ENCODE data around the gene N4BP3. TPM values are rescaled to one million over a fixed set of nuclear protein-coding genes. Genes with fewer than 3 reads are reported as not detected.
A peak's percentile ranks its signal among the peaks of the same experiment; 100 is the strongest.

N4BP3 gene
- total and polyA plus RNA-seq, 2 of the 13 experiments (the other 11 are each of a cell fraction or from before 2014, with no cell fraction given), result 0.13 TPM; not detected in 1

DNA sequence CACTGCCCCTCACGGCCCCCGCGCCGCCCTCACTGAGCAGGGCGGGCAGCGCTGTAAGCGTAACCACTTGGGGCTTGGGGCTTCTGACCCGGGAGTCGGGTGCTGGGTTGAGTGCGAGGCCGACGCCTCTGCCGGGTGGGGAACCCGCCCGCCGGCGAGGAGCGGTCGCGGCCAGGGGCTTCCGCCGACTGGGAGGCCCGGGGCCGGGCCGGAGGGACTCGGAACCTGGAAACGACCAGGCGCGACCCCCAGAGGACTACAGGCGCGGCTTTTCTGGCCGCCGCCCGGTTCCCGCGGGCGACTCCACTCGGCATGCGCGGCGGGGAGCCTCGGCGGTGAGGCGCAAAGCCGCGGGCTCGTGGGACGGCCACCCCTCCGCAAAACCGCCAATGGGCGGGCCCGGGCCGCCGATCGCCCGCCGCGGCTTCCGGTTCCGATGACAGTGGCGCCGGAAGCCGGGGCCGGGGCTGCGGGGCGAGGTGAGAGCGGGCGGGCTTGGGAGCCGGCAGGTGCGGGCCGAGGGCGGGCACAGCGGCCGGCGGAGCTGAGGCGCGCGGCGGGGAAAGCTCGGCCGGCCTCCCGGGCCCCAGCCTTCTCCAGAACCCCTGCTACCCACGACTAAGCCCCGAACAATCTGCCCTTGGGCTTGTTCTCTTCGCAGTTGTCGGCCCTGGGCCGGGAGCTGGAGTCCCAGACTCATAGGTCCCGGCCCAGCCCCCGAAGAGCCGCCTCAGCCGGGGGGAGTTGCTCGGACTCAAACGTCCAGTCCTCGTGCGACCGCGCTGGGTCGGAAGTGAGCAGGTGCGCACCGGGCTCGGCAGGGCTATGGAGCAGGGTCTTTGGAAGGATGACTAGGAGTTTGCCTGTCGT, 17.5 kb downstream of the N4BP3 start, which contains the start of gene RMND5B (continued):
- TF ChIP-seq ZNF430 (CRISPR knock-in tag; IDR thresholded peaks at IDR 0.05), result peak; percentile 34; the same call in 1 of the 2 replicates
- TF ChIP-seq, protein P1, sequence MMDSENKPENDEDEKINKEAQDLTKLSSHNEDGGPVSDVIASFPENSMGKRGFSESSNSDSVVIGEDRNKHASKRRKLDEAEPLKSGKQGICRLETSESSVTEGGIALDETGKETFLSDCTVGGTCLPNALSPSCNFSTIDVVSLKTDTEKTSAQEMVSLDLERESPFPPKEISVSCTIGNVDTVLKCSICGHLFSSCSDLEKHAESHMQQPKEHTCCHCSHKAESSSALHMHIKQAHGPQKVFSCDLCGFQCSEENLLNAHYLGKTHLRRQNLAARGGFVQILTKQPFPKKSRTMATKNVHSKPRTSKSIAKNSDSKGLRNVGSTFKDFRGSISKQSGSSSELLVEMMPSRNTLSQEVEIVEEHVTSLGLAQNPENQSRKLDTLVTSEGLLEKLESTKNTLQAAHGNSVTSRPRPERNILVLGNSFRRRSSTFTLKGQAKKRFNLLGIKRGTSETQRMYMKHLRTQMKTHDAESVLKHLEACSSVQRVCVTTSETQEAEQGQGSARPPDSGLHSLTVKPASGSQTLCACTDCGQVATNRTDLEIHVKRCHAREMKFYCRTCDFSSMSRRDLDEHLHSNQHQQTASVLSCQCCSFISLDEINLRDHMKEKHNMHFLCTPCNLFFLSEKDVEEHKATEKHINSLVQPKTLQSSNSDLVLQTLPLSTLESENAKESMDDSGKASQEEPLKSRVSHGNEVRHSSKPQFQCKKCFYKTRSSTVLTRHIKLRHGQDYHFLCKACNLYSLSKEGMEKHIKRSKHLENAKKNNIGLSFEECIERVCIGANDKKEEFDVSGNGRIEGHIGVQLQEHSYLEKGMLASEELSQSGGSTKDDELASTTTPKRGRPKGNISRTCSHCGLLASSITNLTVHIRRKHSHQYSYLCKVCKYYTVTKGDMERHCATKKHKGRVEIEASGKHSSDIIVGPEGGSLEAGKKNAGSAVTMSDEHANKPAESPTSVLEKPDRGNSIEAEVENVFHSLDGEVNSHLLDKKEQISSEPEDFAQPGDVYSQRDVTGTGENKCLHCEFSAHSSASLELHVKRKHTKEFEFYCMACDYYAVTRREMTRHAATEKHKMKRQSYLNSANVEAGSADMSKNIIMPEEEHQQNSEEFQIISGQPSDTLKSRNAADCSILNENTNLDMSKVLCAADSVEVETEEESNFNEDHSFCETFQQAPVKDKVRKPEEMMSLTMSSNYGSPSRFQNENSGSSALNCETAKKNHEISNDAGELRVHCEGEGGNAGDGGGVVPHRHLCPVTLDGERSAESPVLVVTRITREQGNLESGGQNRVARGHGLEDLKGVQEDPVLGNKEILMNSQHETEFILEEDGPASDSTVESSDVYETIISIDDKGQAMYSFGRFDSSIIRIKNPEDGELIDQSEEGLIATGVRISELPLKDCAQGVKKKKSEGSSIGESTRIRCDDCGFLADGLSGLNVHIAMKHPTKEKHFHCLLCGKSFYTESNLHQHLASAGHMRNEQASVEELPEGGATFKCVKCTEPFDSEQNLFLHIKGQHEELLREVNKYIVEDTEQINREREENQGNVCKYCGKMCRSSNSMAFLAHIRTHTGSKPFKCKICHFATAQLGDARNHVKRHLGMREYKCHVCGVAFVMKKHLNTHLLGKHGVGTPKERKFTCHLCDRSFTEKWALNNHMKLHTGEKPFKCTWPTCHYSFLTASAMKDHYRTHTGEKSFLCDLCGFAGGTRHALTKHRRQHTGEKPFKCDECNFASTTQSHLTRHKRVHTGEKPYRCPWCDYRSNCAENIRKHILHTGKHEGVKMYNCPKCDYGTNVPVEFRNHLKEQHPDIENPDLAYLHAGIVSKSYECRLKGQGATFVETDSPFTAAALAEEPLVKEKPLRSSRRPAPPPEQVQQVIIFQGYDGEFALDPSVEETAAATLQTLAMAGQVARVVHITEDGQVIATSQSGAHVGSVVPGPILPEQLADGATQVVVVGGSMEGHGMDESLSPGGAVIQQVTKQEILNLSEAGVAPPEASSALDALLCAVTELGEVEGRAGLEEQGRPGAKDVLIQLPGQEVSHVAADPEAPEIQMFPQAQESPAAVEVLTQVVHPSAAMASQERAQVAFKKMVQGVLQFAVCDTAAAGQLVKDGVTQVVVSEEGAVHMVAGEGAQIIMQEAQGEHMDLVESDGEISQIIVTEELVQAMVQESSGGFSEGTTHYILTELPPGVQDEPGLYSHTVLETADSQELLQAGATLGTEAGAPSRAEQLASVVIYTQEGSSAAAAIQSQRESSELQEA (CRISPR knock-in tag; IDR thresholded peaks at IDR 0.05; ENCODE audit: not compliant biosample characterization), result peak; percentile 51
- TF ChIP-seq KDM5B (CRISPR knock-in tag; IDR thresholded peaks at IDR 0.05; ENCODE audit: borderline replicate concordance), result peak; percentile 91
- no peak for TF ChIP-seq SNAPC2 (CRISPR knock-in tag; IDR thresholded peaks at IDR 0.05)
- TF ChIP-seq ATF1 (CRISPR knock-in tag; IDR thresholded peaks at IDR 0.05), result no peak
- 0 out of 2 replicates have a peak, but pooled peaks have one; percentile 68 for TF ChIP-seq ZBTB3 (CRISPR knock-in tag; IDR thresholded peaks at IDR 0.05; ENCODE audit: borderline replicate concordance, low read depth)
- 0 out of 2 replicates have a peak, but pooled peaks have one; percentile 53 for TF ChIP-seq ZNF790 (CRISPR knock-in tag; IDR thresholded peaks at IDR 0.05; ENCODE audit: borderline replicate concordance)
- TF ChIP-seq ZNF720 (CRISPR knock-in tag; IDR thresholded peaks at IDR 0.05), result no peak
- TF ChIP-seq ASH2L (IDR thresholded peaks at IDR 0.05; ENCODE audit: insufficient read length, low read depth, low read length), result peak; percentile 56
- TF ChIP-seq ZNF788 (CRISPR knock-in tag; IDR thresholded peaks at IDR 0.05; ENCODE audit: borderline replicate concordance), result peak; percentile 63; the same call in 1 of the 2 replicates
- 0 out of 2 replicates have a peak, but pooled peaks have one; percentile 49 for TF ChIP-seq ZNF678 (CRISPR knock-in tag; IDR thresholded peaks at IDR 0.05)
- TF ChIP-seq EED (CRISPR knock-in tag; IDR thresholded peaks at IDR 0.05), result peak; percentile 54; the same call in 1 of the 2 replicates
- peak; percentile 78; the same call in 1 of the 2 replicates for TF ChIP-seq CBFB (CRISPR knock-in tag; IDR thresholded peaks at IDR 0.05)
- peak; percentile 32; the same call in 1 of the 2 replicates for TF ChIP-seq REPIN1 (CRISPR knock-in tag; IDR thresholded peaks at IDR 0.05; ENCODE audit: borderline replicate concordance, low read depth)
- peak; percentile 80; the same call in 1 of the 2 replicates for TF ChIP-seq ZNF670 (CRISPR knock-in tag; IDR thresholded peaks at IDR 0.05; ENCODE audit: borderline replicate concordance)
- TF ChIP-seq SALL2 (CRISPR knock-in tag; IDR thresholded peaks at IDR 0.05), result peak; percentile 95
- peak; percentile 35; the same call in 1 of the 2 replicates for TF ChIP-seq NFYB (CRISPR knock-in tag; IDR thresholded peaks at IDR 0.05)
- peak; percentile 68; the same call in 1 of the 2 replicates for TF ChIP-seq TBX2 (CRISPR knock-in tag; IDR thresholded peaks at IDR 0.05; ENCODE audit: borderline replicate concordance)
- TF ChIP-seq EZH2 (conservative IDR thresholded peaks at IDR 0.05; ENCODE audit: low read depth, low read length), result no peak
- TF ChIP-seq ZMAT3 (CRISPR knock-in tag; conservative IDR thresholded peaks at IDR 0.05), result peak; percentile 82; the same call in 1 of the 2 replicates
